Measurements from ENCODE around the gene KIF26B.

- TF ChIP-seq, protein P1, sequence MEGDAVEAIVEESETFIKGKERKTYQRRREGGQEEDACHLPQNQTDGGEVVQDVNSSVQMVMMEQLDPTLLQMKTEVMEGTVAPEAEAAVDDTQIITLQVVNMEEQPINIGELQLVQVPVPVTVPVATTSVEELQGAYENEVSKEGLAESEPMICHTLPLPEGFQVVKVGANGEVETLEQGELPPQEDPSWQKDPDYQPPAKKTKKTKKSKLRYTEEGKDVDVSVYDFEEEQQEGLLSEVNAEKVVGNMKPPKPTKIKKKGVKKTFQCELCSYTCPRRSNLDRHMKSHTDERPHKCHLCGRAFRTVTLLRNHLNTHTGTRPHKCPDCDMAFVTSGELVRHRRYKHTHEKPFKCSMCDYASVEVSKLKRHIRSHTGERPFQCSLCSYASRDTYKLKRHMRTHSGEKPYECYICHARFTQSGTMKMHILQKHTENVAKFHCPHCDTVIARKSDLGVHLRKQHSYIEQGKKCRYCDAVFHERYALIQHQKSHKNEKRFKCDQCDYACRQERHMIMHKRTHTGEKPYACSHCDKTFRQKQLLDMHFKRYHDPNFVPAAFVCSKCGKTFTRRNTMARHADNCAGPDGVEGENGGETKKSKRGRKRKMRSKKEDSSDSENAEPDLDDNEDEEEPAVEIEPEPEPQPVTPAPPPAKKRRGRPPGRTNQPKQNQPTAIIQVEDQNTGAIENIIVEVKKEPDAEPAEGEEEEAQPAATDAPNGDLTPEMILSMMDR (IDR thresholded peaks at IDR 0.05; ENCODE audit: insufficient read depth, low read length, poor library complexity, severe bottlenecking): no peak
- no peak for TF ChIP-seq EZH2phosphoT487 (conservative IDR thresholded peaks at IDR 0.05; ENCODE audit: low read length)
Measured at GRCh38 chr1:245580651-245581050, 425.9 kb downstream of the KIF26B start.

All from SU-DHL-6 (cell line).